Uterus (tissue), 2 donors: ENCODE measurements around the gene SLC35F1.

Experiments
- POLR2A ChIP-seq, 2 donors: fragments of 450-650 bp; IDR thresholded peaks; one replicate each; pipeline ENCODE4 v1.6.1; 2016; ENCODE audit warnings: antibody characterized with exemption in 2 of 2, mild to moderate bottlenecking in 1 of 2, moderate library complexity in 1 of 2
- TF ChIP-seq, protein P1 (sequence below), 4 experiments: fragments of 200-600 bp in 2 of 4; fragments of 450-650 bp in 2 of 4; sonication (generic) in 2 of 4; IDR thresholded peaks; one replicate each; pipeline ENCODE4 v1.5.1; 2016 to 2019; ENCODE audit warnings: antibody characterized with exemption in 4 of 4, mild to moderate bottlenecking in 2 of 4, moderate library complexity in 1 of 4

DNA sequence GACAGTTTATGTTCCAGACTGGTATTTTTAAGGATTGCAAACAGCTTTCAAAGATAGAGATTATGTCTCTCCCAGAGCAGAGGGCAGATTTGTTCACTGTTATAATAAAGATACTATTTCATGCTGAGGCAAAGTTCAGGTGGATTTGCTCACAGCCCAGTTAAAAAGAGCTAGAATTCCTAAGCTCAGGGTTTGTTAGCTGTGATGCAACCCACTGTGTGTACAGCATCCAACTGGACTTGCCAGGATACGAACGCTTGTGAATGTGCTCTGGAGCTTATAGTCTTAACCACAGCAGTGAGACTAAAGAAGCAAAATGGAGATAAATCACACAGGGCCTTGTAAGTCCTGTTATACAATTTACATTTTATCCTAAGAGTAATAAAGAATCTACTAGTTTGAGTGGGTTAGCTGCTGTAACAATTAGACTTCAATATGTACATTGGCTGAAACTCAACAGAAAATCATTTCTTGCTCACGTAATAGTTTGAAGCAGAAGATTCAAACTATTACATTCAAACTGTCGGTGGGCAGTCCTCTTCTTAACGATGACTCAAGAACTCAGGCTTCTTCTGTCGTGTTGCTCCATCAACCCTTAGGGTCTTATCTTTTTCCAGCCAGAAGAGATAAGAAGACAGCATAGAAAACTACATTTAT, 437.1 kb downstream of the SLC35F1 start:
- TF ChIP-seq, protein P1, sequence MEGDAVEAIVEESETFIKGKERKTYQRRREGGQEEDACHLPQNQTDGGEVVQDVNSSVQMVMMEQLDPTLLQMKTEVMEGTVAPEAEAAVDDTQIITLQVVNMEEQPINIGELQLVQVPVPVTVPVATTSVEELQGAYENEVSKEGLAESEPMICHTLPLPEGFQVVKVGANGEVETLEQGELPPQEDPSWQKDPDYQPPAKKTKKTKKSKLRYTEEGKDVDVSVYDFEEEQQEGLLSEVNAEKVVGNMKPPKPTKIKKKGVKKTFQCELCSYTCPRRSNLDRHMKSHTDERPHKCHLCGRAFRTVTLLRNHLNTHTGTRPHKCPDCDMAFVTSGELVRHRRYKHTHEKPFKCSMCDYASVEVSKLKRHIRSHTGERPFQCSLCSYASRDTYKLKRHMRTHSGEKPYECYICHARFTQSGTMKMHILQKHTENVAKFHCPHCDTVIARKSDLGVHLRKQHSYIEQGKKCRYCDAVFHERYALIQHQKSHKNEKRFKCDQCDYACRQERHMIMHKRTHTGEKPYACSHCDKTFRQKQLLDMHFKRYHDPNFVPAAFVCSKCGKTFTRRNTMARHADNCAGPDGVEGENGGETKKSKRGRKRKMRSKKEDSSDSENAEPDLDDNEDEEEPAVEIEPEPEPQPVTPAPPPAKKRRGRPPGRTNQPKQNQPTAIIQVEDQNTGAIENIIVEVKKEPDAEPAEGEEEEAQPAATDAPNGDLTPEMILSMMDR (IDR thresholded peaks at IDR 0.05) = no peak
- no peak for TF ChIP-seq POLR2A (IDR thresholded peaks at IDR 0.05)
